Measurements from ENCODE around the gene PTGFRN. TPM values are rescaled to one million over a fixed set of nuclear protein-coding genes. Genes with fewer than 3 reads are reported as not detected.

The PTGFRN gene
- total and polyA plus RNA-seq, 4 donors = 5.4 to 12.6 (median 7.2) TPM

DNA sequence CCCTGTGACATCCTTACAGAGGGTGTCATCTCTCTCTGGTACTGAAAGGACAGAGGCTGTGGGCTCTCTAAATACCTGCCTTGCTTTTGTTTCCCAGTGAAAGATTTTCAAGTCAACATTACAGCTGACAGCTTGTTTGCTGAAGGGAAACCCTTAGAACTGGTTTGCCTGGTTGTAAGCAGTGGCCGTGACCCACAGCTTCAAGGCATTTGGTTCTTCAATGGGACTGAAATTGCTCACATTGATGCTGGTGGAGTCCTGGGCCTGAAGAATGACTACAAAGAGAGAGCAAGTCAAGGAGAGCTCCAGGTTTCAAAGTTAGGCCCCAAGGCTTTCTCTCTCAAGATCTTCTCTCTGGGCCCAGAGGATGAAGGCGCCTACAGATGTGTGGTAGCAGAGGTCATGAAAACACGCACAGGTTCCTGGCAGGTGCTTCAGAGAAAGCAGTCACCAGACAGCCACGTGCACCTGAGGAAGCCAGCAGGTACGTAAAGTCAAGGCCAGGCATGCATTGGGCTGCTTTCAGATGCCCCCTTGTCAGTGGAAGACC is 103.7 kb downstream of the PTGFRN start:
- TF ChIP-seq, protein P1, sequence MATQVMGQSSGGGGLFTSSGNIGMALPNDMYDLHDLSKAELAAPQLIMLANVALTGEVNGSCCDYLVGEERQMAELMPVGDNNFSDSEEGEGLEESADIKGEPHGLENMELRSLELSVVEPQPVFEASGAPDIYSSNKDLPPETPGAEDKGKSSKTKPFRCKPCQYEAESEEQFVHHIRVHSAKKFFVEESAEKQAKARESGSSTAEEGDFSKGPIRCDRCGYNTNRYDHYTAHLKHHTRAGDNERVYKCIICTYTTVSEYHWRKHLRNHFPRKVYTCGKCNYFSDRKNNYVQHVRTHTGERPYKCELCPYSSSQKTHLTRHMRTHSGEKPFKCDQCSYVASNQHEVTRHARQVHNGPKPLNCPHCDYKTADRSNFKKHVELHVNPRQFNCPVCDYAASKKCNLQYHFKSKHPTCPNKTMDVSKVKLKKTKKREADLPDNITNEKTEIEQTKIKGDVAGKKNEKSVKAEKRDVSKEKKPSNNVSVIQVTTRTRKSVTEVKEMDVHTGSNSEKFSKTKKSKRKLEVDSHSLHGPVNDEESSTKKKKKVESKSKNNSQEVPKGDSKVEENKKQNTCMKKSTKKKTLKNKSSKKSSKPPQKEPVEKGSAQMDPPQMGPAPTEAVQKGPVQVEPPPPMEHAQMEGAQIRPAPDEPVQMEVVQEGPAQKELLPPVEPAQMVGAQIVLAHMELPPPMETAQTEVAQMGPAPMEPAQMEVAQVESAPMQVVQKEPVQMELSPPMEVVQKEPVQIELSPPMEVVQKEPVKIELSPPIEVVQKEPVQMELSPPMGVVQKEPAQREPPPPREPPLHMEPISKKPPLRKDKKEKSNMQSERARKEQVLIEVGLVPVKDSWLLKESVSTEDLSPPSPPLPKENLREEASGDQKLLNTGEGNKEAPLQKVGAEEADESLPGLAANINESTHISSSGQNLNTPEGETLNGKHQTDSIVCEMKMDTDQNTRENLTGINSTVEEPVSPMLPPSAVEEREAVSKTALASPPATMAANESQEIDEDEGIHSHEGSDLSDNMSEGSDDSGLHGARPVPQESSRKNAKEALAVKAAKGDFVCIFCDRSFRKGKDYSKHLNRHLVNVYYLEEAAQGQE (IDR thresholded peaks at IDR 0.05) = no peak
- no peak overlapping the region for H3K4me3 ChIP-seq (ENCODE audit: low read depth in 1 of 3, low read length in 3 of 3)
- H3K9ac ChIP-seq (ENCODE audit: low read depth in 1 of 2, low read length in 2 of 2) = no peak overlapping the region
- no peaks in the 10 kb centered on the region for H3K36me3 ChIP-seq (ENCODE audit: control insufficient read depth in 4 of 4, insufficient read depth in 3 of 4, low read depth in 1 of 4, low read length in 3 of 4)
- 90% methylated on average over 5 of the region's 5 CpGs for WGBS
- H3K4me1 ChIP-seq (ENCODE audit: control insufficient read depth in 4 of 4, insufficient read depth in 4 of 4, low read length in 3 of 4) = no peaks in the 10 kb centered on the region
- H3K27ac ChIP-seq (ENCODE audit: low read depth in 1 of 2, low read length in 2 of 2) = no peak overlapping the region
- DNase-seq (ENCODE audit: low spot score) = no peak
- no peaks in the 10 kb centered on the region for H3K27me3 ChIP-seq (ENCODE audit: control insufficient read depth in 4 of 4, insufficient read depth in 4 of 4, low read length in 3 of 4)
- H3K9me3 ChIP-seq (ENCODE audit: control insufficient read depth in 4 of 4, low read length in 3 of 4) = no peaks in the 10 kb centered on the region

GRCh38 chr1:117014209-117014608 is 104.5 kb downstream of the PTGFRN start:
- TF ChIP-seq RXRA (IDR thresholded peaks at IDR 0.05) (no peak), FOXA1 (IDR thresholded peaks at IDR 0.05) (no peak), JUND (IDR thresholded peaks at IDR 0.05) (no peak), ATF3 (IDR thresholded peaks at IDR 0.05) (no peak), GABPA (IDR thresholded peaks at IDR 0.05 in 1 of 2, conservative IDR thresholded peaks at IDR 0.05 in 1 of 2) (no peak), FOXA2 (IDR thresholded peaks at IDR 0.05) (no peak), HNF4A (conservative IDR thresholded peaks at IDR 0.05) (no peak), YY1 (IDR thresholded peaks at IDR 0.05) (no peak), HNF4G (IDR thresholded peaks at IDR 0.05) (no peak), EGR1 (IDR thresholded peaks at IDR 0.05; ENCODE audit: low read depth in 2 of 2) (no peak)
- TF ChIP-seq, protein P2, sequence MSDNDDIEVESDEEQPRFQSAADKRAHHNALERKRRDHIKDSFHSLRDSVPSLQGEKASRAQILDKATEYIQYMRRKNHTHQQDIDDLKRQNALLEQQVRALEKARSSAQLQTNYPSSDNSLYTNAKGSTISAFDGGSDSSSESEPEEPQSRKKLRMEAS (IDR thresholded peaks at IDR 0.05) = no peak
- TF ChIP-seq, protein P3, sequence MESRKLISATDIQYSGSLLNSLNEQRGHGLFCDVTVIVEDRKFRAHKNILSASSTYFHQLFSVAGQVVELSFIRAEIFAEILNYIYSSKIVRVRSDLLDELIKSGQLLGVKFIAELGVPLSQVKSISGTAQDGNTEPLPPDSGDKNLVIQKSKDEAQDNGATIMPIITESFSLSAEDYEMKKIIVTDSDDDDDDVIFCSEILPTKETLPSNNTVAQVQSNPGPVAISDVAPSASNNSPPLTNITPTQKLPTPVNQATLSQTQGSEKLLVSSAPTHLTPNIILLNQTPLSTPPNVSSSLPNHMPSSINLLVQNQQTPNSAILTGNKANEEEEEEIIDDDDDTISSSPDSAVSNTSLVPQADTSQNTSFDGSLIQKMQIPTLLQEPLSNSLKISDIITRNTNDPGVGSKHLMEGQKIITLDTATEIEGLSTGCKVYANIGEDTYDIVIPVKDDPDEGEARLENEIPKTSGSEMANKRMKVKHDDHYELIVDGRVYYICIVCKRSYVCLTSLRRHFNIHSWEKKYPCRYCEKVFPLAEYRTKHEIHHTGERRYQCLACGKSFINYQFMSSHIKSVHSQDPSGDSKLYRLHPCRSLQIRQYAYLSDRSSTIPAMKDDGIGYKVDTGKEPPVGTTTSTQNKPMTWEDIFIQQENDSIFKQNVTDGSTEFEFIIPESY (IDR thresholded peaks at IDR 0.05) = no peak
- Histone ChIP-seq H3K27me3 (ENCODE audit: control insufficient read depth in 4 of 4, insufficient read depth in 4 of 4, low read length in 3 of 4) (no peaks in the 10 kb centered on the region), H3K9me3 (ENCODE audit: control insufficient read depth in 4 of 4, low read length in 3 of 4) (no peaks in the 10 kb centered on the region), H3K4me3 (ENCODE audit: low read depth in 1 of 3, low read length in 3 of 3) (no peak overlapping the region), H3K27ac (ENCODE audit: low read depth in 1 of 2, low read length in 2 of 2) (no peak overlapping the region), H3K9ac (ENCODE audit: low read depth in 1 of 2, low read length in 2 of 2) (no peak overlapping the region), H3K4me1 (ENCODE audit: control insufficient read depth in 4 of 4, insufficient read depth in 4 of 4, low read length in 3 of 4) (no peaks in the 10 kb centered on the region), H3K36me3 (ENCODE audit: control insufficient read depth in 4 of 4, insufficient read depth in 3 of 4, low read depth in 1 of 4, low read length in 3 of 4) (no peaks in the 10 kb centered on the region)
- 93% methylated on average over 5 of the region's 5 CpGs for WGBS
- DNase-seq (ENCODE audit: low spot score) = no peak

- no peaks in the 10 kb centered on the region for H3K27me3 ChIP-seq (ENCODE audit: control insufficient read depth in 4 of 4, insufficient read depth in 4 of 4, low read length in 3 of 4)
- TF ChIP-seq CTCF (IDR thresholded peaks at IDR 0.05; ENCODE audit: low read depth, low read length, missing input control) = no peak
- TF ChIP-seq FOXA1 (IDR thresholded peaks at IDR 0.05) = no peak
- no peak for TF ChIP-seq RAD21 (IDR thresholded peaks at IDR 0.05)
- TF ChIP-seq, protein P2 (IDR thresholded peaks at IDR 0.05) = no peak
- no peak for TF ChIP-seq FOXA2 (IDR thresholded peaks at IDR 0.05)
- no peak for TF ChIP-seq SP1 (IDR thresholded peaks at IDR 0.05)
- TF ChIP-seq HNF4A (conservative IDR thresholded peaks at IDR 0.05) = no peak
- no peak for TF ChIP-seq EGR1 (IDR thresholded peaks at IDR 0.05; ENCODE audit: low read depth in 2 of 2)
- no peak for TF ChIP-seq RXRA (IDR thresholded peaks at IDR 0.05)
- no peak for TF ChIP-seq YY1 (IDR thresholded peaks at IDR 0.05)
Measured at GRCh38 chr1:117015724-117016123, 106.0 kb downstream of the PTGFRN start.

More at GRCh38 chr1:117015724-117016123, 106.0 kb downstream of the PTGFRN start:
- Histone ChIP-seq H3K36me3 (ENCODE audit: control insufficient read depth in 4 of 4, insufficient read depth in 3 of 4, low read depth in 1 of 4, low read length in 3 of 4) (no peaks in the 10 kb centered on the region), H3K9me3 (ENCODE audit: control insufficient read depth in 4 of 4, low read length in 3 of 4) (no peaks in the 10 kb centered on the region), H3K9ac (ENCODE audit: low read depth in 1 of 2, low read length in 2 of 2) (no peak overlapping the region), H3K27ac (ENCODE audit: low read depth in 1 of 2, low read length in 2 of 2) (no peak overlapping the region), H3K4me1 (ENCODE audit: control insufficient read depth in 4 of 4, insufficient read depth in 4 of 4, low read length in 3 of 4) (no peaks in the 10 kb centered on the region), H3K4me3 (ENCODE audit: low read depth in 1 of 3, low read length in 3 of 3) (no peak overlapping the region)
- no peak for DNase-seq (ENCODE audit: low spot score)
- WGBS = 94% methylated on average over 3 of the region's 3 CpGs
